ENCODE data around the gene TAF1D. TPM values are rescaled to one million over a fixed set of nuclear protein-coding genes. Genes with fewer than 3 reads are reported as not detected.

TAF1D gene
- total RNA-seq, 4 donors from 2014 or later, result 96.5 to 208 (median 165) TPM

GRCh38 chr11:93746101-93746500 lies 4.8 kb upstream of the TAF1D start:
- TF ChIP-seq CTCF (IDR thresholded peaks at IDR 0.05; ENCODE audit: low read depth), result no peak

- no peak for TF ChIP-seq CTCF (IDR thresholded peaks at IDR 0.05; ENCODE audit: low read depth)
Observed at GRCh38 chr11:93744669-93745004, 3.3 kb upstream of the TAF1D start.

- TF ChIP-seq CTCF (IDR thresholded peaks at IDR 0.05; ENCODE audit: low read depth), result no peak
Observed at GRCh38 chr11:93743291-93743690, 2.0 kb upstream of the TAF1D start.

- no peak for TF ChIP-seq CTCF (IDR thresholded peaks at IDR 0.05; ENCODE audit: low read depth)
Observed at GRCh38 chr11:93741882-93742226, 559 bp upstream of the TAF1D start.

GRCh38 chr11:93740730-93741093 lies 583 bp downstream of the TAF1D start:
- no peak for TF ChIP-seq CTCF (IDR thresholded peaks at IDR 0.05; ENCODE audit: low read depth)

- no peak for TF ChIP-seq CTCF (IDR thresholded peaks at IDR 0.05; ENCODE audit: low read depth)
Observed at GRCh38 chr11:93740031-93740729, 1.1 kb downstream of the TAF1D start.

- TF ChIP-seq CTCF (IDR thresholded peaks at IDR 0.05; ENCODE audit: low read depth), result no peak
Observed at GRCh38 chr11:93738647-93739081, 2.6 kb downstream of the TAF1D start.
